Cardiac ventricle fibroblast (primary cell): ENCODE measurements around the gene SLC37A2. TPM values are rescaled to one million over a fixed set of nuclear protein-coding genes. Genes with fewer than 3 reads are reported as not detected.

ENCODE experiments used
- total RNA-seq: library from RNA; depleted of rRNA; stranded (reverse); fragments of >200 nt; gene quantifications from 2 replicates; pipeline ENCODE4 v1.2.3, GENCODE V29; 2015

Gene SLC37A2
- total RNA-seq = not detected in 2 replicates

GRCh38 chr11:125062931-125063428 lies at the start of gene SLC37A2:
Gene SLC37A2 (plus strand): TSS chr11:125063305. CDS start chr11:125063368, 63 bp downstream.

GRCh38 chr11:125111343-125112207 lies 48.5 kb downstream of the SLC37A2 start, which contains the start of gene TMEM218:
Gene TMEM218 (minus strand): TSS chr11:125111626. CDS start chr11:125102241, 9,385 bp downstream.

Other genes starting within 250 kb of the SLC37A2 start
- 4.4 and 5.5 TPM in 2 replicates for gene ROBO3, start 197.9 kb upstream of the SLC37A2 start, total RNA-seq
- gene ROBO4, start 165.4 kb upstream of the SLC37A2 start, total RNA-seq = 3.9 and 11.8 TPM in 2 replicates
- not detected in 2 replicates for gene HEPN1, start 144.1 kb upstream of the SLC37A2 start, total RNA-seq
- gene HEPACAM, start 127.3 kb upstream of the SLC37A2 start, total RNA-seq = not detected in 2 replicates
- 0.56 and 0.64 TPM in 2 replicates for gene CCDC15, start 109.1 kb upstream of the SLC37A2 start, total RNA-seq
- gene TMEM218, start 48.3 kb downstream of the SLC37A2 start, total RNA-seq = 18.2 and 21.4 TPM in 2 replicates
- 5.8 and 6.6 TPM in 2 replicates for gene PKNOX2, start 101.4 kb downstream of the SLC37A2 start, total RNA-seq